AG04450 (cell line): ENCODE results near the gene RHO. TPM values are rescaled to one million over a fixed set of nuclear protein-coding genes. Genes with fewer than 3 reads are reported as not detected.

Source experiments
- CTCF ChIA-PET: fragments of 300-600, 350-600 bp; formaldehyde crosslinking; extraction: SDS; loops from one replicate; lab custom pipeline; 2022; ENCODE audit warnings: antibody characterized with exemption, inconsistent platforms; lab: Charles Lee
- POLR2A ChIA-PET: fragments of 350-600 bp; formaldehyde crosslinking; extraction: SDS; loops from one replicate; lab custom pipeline; 2021; ENCODE audit warnings: antibody characterized with exemption, inconsistent platforms; lab: Yijun Ruan, JAX
- DNase-seq: peaks from one replicate; pipeline ENCODE4 v3.0.0-alpha.2; 2011; ENCODE audit warnings: low read depth, low spot score
- H3K27ac ChIP-seq: one replicate; pipeline ENCODE4 v1.5.1; 2012; ENCODE audit warnings: low read depth, low read length, control low read depth
- H3K27me3 ChIP-seq: one replicate; pipeline ENCODE4 v1.6.0; 2012; ENCODE audit warnings: low read length; ENCODE audit not compliant: control insufficient read depth, insufficient read depth
- H3K4me3 ChIP-seq: 2 replicates; pipeline ENCODE4 v1.5.1; 2011; ENCODE audit warnings: mild to moderate bottlenecking, low read depth, low read length, control low read depth
- H3K9me3 ChIP-seq: 2 replicates; pipeline ENCODE4 v1.5.1; 2012; ENCODE audit warnings: low read length; ENCODE audit not compliant: control insufficient read depth, insufficient read depth
- CTCF ChIP-seq: IDR thresholded peaks from 2 replicates; pipeline ENCODE4 v1.5.1; 2011; ENCODE audit warnings: low read depth, low read length, control low read depth, inconsistent platforms
- polyA plus RNA-seq: library from polyadenylated mRNA; depleted of rRNA; stranded (reverse); fragments of >200 nt; gene quantifications from 2 replicates; pipeline ENCODE4 v1.2.3, GENCODE V29; 2011

The RHO gene
- polyA plus RNA-seq, 1 experiment, result not detected

DNA sequence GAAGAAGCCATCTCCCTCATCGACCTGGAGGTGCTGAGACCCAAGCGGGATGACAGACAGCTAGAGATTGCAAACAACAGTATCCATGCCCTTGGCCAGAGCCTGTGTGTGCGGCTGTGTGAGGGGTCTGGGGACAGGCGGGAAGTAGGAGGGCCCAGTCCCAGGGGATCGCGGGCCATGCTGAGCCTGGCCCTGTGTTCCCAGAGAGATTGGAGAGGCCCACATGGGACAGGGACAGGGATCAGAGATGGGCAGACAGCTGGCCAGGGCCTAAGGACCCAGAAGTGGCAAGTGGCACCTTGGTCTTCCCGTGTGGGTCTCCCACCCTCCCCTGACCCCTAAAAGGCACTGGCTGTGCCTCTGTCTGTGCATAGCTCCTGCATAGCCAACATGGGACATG lies 10.9 kb upstream of the RHO start:
- no peak for TF ChIP-seq CTCF
- ChIA-PET POLR2A (no interaction called here), CTCF (no interaction called here)
- no peaks in the 10 kb centered on the region; the same call in 1 of the 2 replicates for H3K9me3 ChIP-seq
- DNase-seq, result no peak
- no peaks in the 10 kb centered on the region for H3K27me3 ChIP-seq
- H3K27ac ChIP-seq, result no peak overlapping the region
- no peak overlapping the region for H3K4me3 ChIP-seq

DNA sequence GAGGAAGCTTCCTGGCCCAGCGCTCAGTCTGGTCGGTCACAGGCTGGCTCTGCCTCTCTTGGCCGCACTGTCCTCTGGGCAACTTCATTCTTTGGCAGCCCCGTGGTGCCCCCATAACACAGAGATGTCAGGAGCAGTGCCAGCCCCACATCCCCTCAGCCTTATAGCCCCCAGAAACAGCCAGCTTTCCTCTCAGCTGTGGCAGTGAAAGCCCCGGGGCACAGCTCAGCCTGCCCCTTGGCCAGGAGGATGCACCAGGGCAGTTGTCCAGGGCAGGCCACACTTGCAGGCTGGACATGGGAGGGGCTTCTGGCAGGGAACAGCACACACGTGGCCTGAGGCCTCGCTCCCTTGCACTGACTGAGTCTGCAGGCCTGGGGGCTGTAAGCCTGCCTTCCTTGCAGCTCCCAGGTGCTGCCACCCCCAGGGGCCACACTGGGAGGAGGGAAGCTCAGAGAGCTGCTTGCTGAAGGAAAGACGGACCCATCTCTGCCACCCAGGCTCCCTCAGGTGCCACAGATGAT lies 10.3 kb upstream of the RHO start:
- TF ChIP-seq CTCF, result no peak
- Histone ChIP-seq H3K27ac (no peak overlapping the region), H3K4me3 (no peak overlapping the region), H3K27me3 (no peaks in the 10 kb centered on the region), H3K9me3 (no peaks in the 10 kb centered on the region; the same call in 1 of the 2 replicates)
- ChIA-PET CTCF (no interaction called here), POLR2A (no interaction called here)
- no peak for DNase-seq

- Histone ChIP-seq H3K27me3 (no peaks in the 10 kb centered on the region), H3K27ac (no peak overlapping the region), H3K4me3 (no peak overlapping the region), H3K9me3 (no peaks in the 10 kb centered on the region; the same call in 1 of the 2 replicates)
- CTCF ChIA-PET, result no interaction called here
- no peak for TF ChIP-seq CTCF
- POLR2A ChIA-PET, result no interaction called here
- no peak for DNase-seq
These were observed 9.9 kb upstream of the RHO start for GRCh38 chr3:129518581-129518980.

- DNase-seq, result no peak
- CTCF ChIA-PET, result no interaction called here
- H3K4me3 ChIP-seq, result no peak overlapping the region
- no peaks in the 10 kb centered on the region for H3K27me3 ChIP-seq
- POLR2A ChIA-PET, result no interaction called here
- H3K9me3 ChIP-seq, result no peaks in the 10 kb centered on the region; the same call in 1 of the 2 replicates
- TF ChIP-seq CTCF, result no peak
- H3K27ac ChIP-seq, result no peak overlapping the region
These were observed 9.0 kb upstream of the RHO start for GRCh38 chr3:129519449-129519848.

DNA sequence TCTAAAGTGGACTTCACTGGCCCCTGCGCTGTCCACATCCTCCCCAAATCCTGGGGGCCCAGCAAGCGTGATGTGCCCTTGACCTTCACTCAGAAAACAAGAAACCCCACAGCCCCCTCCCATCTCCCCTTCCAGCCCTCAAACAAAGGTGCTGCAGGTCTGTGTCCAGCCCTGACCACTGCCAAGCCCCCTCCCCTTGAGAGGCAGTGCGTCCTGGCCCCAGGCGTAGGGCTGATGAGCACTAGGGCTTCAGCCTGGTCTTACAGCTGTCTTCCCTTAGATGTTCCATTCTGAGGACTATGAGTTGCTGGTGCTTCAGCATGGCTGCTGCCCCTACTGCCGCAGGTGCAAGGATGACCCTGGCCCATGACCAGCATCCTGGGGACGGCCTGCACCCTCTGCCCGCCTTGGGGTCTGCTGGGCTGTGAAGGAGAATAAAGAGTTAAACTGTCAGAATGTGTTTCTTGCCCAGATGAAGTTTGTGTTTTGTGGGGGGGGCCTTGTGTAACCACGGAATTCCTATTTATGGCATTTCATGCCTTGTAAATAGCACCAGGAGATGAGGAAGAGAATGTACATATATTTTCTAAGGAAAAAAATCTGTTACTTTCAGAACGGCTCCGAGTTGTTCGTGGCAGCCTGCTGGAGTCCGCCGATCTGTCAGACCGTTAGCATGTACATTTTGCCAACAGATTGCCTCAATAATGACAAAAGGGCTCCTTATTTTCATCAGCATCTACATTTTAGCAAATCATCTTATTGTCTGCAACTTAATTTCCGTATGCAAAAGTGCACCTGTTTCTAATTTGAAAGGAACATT lies 8.3 kb upstream of the RHO start:
- Histone ChIP-seq H3K4me3 (no peak overlapping the region), H3K27ac (no peak overlapping the region), H3K9me3 (no peaks in the 10 kb centered on the region; the same call in 1 of the 2 replicates), H3K27me3 (no peaks in the 10 kb centered on the region)
- ChIA-PET POLR2A (no interaction called here), CTCF (no interaction called here)
- no peak for TF ChIP-seq CTCF
- no peak for DNase-seq
